HG03280 (cell line): ENCODE results near the gene GIT1.

Source experiments
- ATAC-seq: cut with Tn5 transposase; IDR thresholded peaks from one replicate; pipeline ENCODE4 v1.9.1; 2021; ENCODE audit warnings: mild to moderate bottlenecking, moderate library complexity; ENCODE audit not compliant: unreplicated experiment

The GIT1 gene

GRCh38 chr17:29594519-29595090 is 5.2 kb upstream of the GIT1 start:
- no peak for ATAC-seq

- ATAC-seq, result no peak
These were observed 4.4 kb upstream of the GIT1 start for GRCh38 chr17:29593591-29594518.

- ATAC-seq, result no peak
These were observed 3.6 kb upstream of the GIT1 start, which contains the start of gene ANKRD13B for GRCh38 chr17:29592850-29593551. Gene ANKRD13B (plus strand): TSS chr17:29593132. CDS start chr17:29593622, 490 bp downstream.

- no peak for ATAC-seq
These were observed 2.5 kb upstream of the GIT1 start for GRCh38 chr17:29591737-29592608.

- ATAC-seq, result no peak
These were observed 1.8 kb upstream of the GIT1 start for GRCh38 chr17:29591146-29591736.

- ATAC-seq, result no peak
These were observed 1.1 kb upstream of the GIT1 start for GRCh38 chr17:29590411-29591145.

- peak; percentile 13 for ATAC-seq
These were observed 661 bp downstream of the GIT1 start for GRCh38 chr17:29588562-29589411.

GRCh38 chr17:29588017-29588561 is 1.4 kb downstream of the GIT1 start:
- no peak for ATAC-seq

GRCh38 chr17:29587591-29587990 is 1.9 kb downstream of the GIT1 start:
- no peak for ATAC-seq

GRCh38 chr17:29586676-29587469 is 2.6 kb downstream of the GIT1 start:
- no peak for ATAC-seq

GRCh38 chr17:29585080-29585751 is 4.2 kb downstream of the GIT1 start:
- ATAC-seq, result no peak

- no peak for ATAC-seq
These were observed 4.9 kb downstream of the GIT1 start for GRCh38 chr17:29584452-29585079.

GRCh38 chr17:29583324-29584248 is 5.9 kb downstream of the GIT1 start:
- ATAC-seq, result no peak

GRCh38 chr17:29582772-29583171 is 6.7 kb downstream of the GIT1 start:
- no peak for ATAC-seq

GRCh38 chr17:29582254-29582765 is 7.1 kb downstream of the GIT1 start:
- ATAC-seq, result no peak
